ENCODE measurements around the gene PEX3.
"Not testable (repeated sequence)": the region's sequence is repeated elsewhere in the genome, so short reads cannot be mapped to it uniquely, and the experiment has no call there.

The PEX3 gene

DNA sequence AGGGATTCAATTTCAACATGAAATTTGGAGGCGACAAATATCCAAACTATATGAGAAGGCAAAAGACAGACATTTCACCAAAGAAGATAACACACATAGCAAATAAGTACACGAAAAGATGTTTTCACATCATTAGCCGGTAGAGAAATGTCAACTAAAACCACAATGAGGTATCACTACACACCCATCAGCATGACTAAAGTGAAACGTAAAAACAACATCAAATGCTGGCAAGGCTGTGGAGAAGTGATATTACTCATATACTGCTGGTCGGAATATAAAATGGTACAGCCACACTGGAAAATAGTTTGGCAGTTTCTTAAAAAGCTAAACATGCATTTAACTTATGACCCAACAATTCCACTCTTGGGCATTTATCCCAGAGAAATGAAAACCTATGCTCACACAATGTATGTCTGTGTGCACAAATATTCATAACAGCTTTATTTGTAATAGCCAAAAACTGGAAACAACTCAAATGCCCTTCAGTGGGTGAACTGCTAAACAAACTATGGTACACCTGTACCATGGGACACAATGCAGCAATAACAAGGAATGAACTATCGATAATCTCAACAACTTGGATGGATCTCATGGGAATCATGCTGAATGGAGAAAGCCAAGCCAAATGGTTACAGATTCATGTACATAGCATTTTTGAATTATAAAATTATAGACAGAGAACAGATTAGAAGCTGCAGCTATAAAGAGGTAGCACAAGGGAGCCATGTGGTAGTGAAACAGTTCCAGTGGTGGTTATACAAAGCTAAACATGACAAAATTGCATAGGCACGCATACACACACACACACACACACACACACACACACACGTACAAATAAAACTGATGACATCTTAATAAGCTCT, 8.7 kb upstream of the PEX3 start:
- ChIA-PET POLR2A (no interaction called here), CTCF (interaction anchor here (1.6 to 3.5 kb wide), 4 partner anchors 9 to 209 kb away, joined by 4 to 27 read pairs (median 6); no protein-coding TSS in a partner anchor)
- no peak for DNase-seq (ENCODE audit: extremely low spot score)
- TF ChIP-seq, protein P1, sequence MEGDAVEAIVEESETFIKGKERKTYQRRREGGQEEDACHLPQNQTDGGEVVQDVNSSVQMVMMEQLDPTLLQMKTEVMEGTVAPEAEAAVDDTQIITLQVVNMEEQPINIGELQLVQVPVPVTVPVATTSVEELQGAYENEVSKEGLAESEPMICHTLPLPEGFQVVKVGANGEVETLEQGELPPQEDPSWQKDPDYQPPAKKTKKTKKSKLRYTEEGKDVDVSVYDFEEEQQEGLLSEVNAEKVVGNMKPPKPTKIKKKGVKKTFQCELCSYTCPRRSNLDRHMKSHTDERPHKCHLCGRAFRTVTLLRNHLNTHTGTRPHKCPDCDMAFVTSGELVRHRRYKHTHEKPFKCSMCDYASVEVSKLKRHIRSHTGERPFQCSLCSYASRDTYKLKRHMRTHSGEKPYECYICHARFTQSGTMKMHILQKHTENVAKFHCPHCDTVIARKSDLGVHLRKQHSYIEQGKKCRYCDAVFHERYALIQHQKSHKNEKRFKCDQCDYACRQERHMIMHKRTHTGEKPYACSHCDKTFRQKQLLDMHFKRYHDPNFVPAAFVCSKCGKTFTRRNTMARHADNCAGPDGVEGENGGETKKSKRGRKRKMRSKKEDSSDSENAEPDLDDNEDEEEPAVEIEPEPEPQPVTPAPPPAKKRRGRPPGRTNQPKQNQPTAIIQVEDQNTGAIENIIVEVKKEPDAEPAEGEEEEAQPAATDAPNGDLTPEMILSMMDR (IDR thresholded peaks at IDR 0.05; ENCODE audit: control extremely low read depth, extremely low read depth, low read depth, missing control alignments), result no peak

DNA sequence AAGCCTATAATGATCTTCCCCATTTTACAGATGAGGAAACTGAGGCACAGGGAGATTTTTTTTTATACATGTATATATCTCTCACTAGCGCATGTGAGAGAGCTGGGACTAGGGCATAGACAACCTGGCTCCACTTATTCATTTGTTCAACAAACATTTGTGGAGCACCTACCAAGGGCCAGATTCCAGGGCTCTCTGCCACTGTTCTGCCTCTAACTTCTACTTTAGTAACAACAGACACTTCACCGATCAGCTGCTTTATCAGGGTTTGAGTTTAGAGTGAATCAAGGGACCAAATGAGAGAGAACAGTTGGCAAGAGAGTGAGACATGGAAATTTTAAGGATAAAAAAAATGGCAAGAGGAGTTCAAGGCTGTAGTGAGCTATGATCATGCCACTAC, 7.5 kb upstream of the PEX3 start:
- TF ChIP-seq, protein P1 (IDR thresholded peaks at IDR 0.05; ENCODE audit: control extremely low read depth, extremely low read depth, low read depth, missing control alignments), result no peak
- CTCF ChIA-PET, result interaction anchor here (1.6 to 3.5 kb wide), 4 partner anchors 10 to 210 kb away, joined by 4 to 27 read pairs (median 6); no protein-coding TSS in a partner anchor
- POLR2A ChIA-PET, result no interaction called here
- DNase-seq (ENCODE audit: extremely low spot score), result no peak

DNA sequence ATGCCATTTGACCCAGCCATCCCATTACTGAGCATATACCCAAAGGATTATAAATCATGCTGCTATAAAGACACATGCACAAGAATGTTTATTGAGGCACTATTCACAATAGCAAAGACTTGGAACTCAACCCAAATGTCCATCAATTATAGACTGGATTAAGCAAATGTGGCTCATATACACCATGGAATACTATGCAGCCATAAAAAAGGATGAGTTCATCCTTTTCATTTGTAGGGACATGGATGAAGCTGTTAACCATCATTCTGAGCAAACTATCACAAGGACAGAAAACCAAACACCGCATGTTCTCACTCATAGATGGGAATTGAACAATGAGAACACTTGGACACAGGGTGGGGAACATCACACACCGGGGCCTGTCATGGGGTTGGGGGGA, 2.7 kb upstream of the PEX3 start:
- CTCF ChIA-PET; DNase-seq (ENCODE audit: extremely low spot score); POLR2A ChIA-PET: not testable (repeated sequence)

DNA sequence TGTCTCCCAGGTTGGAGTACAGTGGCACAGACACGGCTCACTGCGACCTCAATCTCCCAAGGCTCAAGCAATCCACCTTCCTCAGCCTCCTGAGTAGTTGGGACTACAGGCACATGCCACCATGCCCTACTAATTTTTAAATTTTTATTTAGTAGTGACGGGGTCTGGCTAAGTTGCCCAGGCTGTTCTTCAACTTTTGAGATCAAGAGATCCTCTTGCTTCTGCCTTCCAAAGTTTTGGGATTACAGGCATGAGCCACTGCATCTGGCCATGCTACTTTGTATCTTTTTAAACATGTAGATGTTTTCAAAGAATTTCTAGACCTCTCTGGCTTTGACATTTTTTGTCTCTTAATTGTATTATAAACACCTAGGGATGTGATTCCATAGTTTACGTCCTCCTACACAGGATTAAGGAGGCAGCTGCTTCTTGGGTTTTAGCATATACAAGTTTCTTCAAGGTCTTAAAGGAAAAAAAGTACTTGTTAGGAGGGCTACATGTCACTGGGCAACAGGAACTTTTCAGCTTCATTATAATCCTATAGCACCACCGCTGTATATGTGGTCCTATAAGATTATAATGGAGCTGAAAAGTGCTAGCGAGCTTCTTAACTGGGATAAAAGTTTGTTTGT, 1.4 kb upstream of the PEX3 start:
- ChIA-PET POLR2A (no interaction called here), CTCF (interaction anchor here (1.7 to 2.9 kb wide), 2 partner anchors 23 to 38 kb away, joined by 3 to 13 read pairs; no protein-coding TSS in a partner anchor)
- DNase-seq (ENCODE audit: extremely low spot score), result no peak
- TF ChIP-seq, protein P1 (IDR thresholded peaks at IDR 0.05; ENCODE audit: control extremely low read depth, extremely low read depth, low read depth, missing control alignments), result no peak

DNA sequence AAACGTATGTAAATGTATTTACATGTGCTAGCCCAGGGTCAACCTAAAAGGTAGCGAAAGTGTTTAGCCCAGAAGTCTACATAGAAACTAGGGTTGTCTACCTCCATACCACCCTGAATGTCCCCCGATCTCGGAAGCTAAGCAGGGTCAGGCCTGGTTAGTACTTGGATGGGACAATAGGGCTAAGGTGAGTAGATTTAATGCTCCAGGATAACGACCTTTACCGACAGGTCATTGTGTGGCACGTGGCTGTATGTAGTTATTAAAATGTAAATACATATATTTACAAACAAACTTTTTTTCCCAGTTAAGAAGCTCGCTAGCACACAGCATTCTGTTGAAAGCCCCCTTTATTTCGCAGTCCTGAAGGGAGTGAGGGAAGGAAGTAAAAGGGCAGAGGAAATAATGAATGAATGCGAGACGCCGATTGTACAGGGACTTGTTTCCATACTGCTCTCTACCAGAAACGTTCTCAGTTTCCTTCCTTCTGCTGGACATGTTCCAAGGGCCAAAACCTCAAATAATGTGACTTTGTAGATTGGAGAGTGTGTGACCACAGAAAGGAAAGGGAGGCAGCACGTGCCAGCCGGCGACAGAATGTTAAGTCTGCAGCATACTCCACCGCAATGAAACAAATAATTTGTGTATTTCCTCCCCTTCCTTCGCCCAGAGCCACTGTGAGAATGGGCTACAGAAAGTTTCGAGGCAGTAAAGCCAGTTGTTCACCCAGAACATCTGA, 722 bp upstream of the PEX3 start:
- CTCF ChIA-PET, result interaction anchor here (1.1 to 2.9 kb wide), 4 partner anchors 21 to 53 kb away, joined by 3 to 13 read pairs (median 3); no protein-coding TSS in a partner anchor
- peak; percentile 20 for DNase-seq (ENCODE audit: extremely low spot score)
- TF ChIP-seq, protein P1 (IDR thresholded peaks at IDR 0.05; ENCODE audit: control extremely low read depth, extremely low read depth, low read depth, missing control alignments), result no peak
- POLR2A ChIA-PET, result no interaction called here

DNA sequence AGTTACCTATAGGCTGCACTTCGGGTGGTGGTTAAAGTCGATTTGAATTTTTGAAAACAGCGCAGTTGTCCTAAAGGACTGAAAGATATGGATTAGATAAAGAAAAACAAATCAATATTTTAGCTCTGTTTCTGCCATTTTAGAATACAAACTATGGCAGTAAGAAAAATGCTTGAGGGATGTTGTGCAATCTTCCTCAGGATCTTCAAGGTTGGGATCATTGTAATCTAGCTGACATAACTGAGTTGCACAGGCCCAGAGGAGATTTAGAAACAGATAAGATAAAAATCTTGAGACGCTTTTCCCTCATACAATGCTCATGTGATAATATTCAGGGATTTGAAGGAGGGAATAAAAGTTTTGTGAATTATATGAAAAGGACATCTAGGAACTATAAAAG, 926 bp downstream of the PEX3 start:
- DNase-seq (ENCODE audit: extremely low spot score), result no peak
- CTCF ChIA-PET, result interaction anchor here (2.9 kb wide), 1 partner anchor 25 kb away, joined by 13 read pairs; no protein-coding TSS in a partner anchor
- POLR2A ChIA-PET, result no interaction called here
- TF ChIP-seq, protein P1 (IDR thresholded peaks at IDR 0.05; ENCODE audit: control extremely low read depth, extremely low read depth, low read depth, missing control alignments), result no peak
